ENCODE measurements around the gene RMND1. TPM values are rescaled to one million over a fixed set of nuclear protein-coding genes. Genes with fewer than 3 reads are reported as not detected.

Gene RMND1
- total RNA-seq, 1 experiment from 2014 or later = 27.0 TPM

GRCh38 chr6:151436802-151437201 is 15.1 kb downstream of the RMND1 start:
- Histone ChIP-seq H2BK5ac (ENCODE audit: insufficient read length, low read length) (no peak overlapping the region), H3K9me3 (ENCODE audit: control insufficient read depth, low read depth, low read length) (no peaks in the 10 kb centered on the region), H3K27ac (ENCODE audit: insufficient read length, low read depth, low read length) (no peak overlapping the region), H3K14ac (ENCODE audit: insufficient read depth, low read length) (no peak overlapping the region), H3K4ac (ENCODE audit: low read depth, low read length) (no peak overlapping the region), H3K79me1 (ENCODE audit: insufficient read depth, low read depth, low read length, poor library complexity, severe bottlenecking) (no peaks in the 10 kb centered on the region), H4K20me1 (ENCODE audit: control insufficient read depth, insufficient read depth, insufficient read length) (no peaks in the 10 kb centered on the region), H2BK120ac (ENCODE audit: low read depth, low read length, poor library complexity, severe bottlenecking) (no peak overlapping the region), H2AK5ac (ENCODE audit: insufficient read length, low read length) (no peak overlapping the region), H3K56ac (ENCODE audit: insufficient read length, low read depth, low read length) (no peak overlapping the region), H3K23ac (ENCODE audit: insufficient read length, low read depth, low read length) (no peak overlapping the region), H3K79me2 (ENCODE audit: insufficient read depth, low read length) (peaks cover 1% of the 10 kb centered on the region; the same call in 1 of the 2 replicates), H2AFZ (ENCODE audit: low read length) (no peak overlapping the region), H3K4me2 (ENCODE audit: insufficient read depth, insufficient read length, low read length) (no peak overlapping the region), H3K18ac (ENCODE audit: insufficient read length, low read depth, low read length) (no peak overlapping the region), H3T11ph (ENCODE audit: low read length) (no peak overlapping the region), H3K9ac (ENCODE audit: extremely low read depth, insufficient read length, low read length) (no peak overlapping the region), H4K8ac (replicated peaks; ENCODE audit: insufficient read length, low read depth, low read length) (no peak overlapping the region), H2BK12ac (ENCODE audit: insufficient read length, low read depth, low read length) (no peak overlapping the region), H3K4me1 (ENCODE audit: insufficient read depth, low read length) (no peaks in the 10 kb centered on the region), H2BK15ac (ENCODE audit: low read depth, low read length) (no peak overlapping the region), H3K23me2 (ENCODE audit: insufficient read length, low read depth, low read length, poor library complexity, severe bottlenecking) (no peaks in the 10 kb centered on the region), H2BK20ac (ENCODE audit: low read depth, low read length, poor library complexity, severe bottlenecking) (no peak overlapping the region), H4K91ac (ENCODE audit: insufficient read length, low read depth, low read length) (no peak overlapping the region), H4K5ac (ENCODE audit: insufficient read length, low read depth, low read length) (no peak overlapping the region), H3K27me3 (ENCODE audit: insufficient read depth, low read length) (no peaks in the 10 kb centered on the region)
- DNase-seq = no peak
- Mint-ChIP-seq H3K27ac (peak overlapping the region in 1 of 3 experiments; percentile 50; a peak in 3 of 7 replicates), H3K27me3 (ENCODE audit: low read depth) (no peaks in the 10 kb centered on the region), H3K36me3 (ENCODE audit: insufficient read depth in 1 of 3, low read depth in 3 of 3) (peaks cover 2 to 45% (median 12%) of the 10 kb centered on the region in 3 experiments; a peak in 5 of 7 replicates), H3K9me3 (no peaks in the 10 kb centered on the region), H3K4me1 (no peaks in the 10 kb centered on the region), H3K4me3 (no peak overlapping the region)
- TF ChIP-seq, protein P1, sequence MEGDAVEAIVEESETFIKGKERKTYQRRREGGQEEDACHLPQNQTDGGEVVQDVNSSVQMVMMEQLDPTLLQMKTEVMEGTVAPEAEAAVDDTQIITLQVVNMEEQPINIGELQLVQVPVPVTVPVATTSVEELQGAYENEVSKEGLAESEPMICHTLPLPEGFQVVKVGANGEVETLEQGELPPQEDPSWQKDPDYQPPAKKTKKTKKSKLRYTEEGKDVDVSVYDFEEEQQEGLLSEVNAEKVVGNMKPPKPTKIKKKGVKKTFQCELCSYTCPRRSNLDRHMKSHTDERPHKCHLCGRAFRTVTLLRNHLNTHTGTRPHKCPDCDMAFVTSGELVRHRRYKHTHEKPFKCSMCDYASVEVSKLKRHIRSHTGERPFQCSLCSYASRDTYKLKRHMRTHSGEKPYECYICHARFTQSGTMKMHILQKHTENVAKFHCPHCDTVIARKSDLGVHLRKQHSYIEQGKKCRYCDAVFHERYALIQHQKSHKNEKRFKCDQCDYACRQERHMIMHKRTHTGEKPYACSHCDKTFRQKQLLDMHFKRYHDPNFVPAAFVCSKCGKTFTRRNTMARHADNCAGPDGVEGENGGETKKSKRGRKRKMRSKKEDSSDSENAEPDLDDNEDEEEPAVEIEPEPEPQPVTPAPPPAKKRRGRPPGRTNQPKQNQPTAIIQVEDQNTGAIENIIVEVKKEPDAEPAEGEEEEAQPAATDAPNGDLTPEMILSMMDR (conservative IDR thresholded peaks at IDR 0.05) = no peak

Measured in H9 (cell line).